Neutrophil (primary cell): ENCODE results near the gene PDCD1.

Source experiments
- H3K27ac ChIP-seq: fragments of 200-600 bp; sonication (generic); 2 replicates; pipeline ENCODE4 v1.5.1; 2016; ENCODE audit warnings: mild to moderate bottlenecking, moderate library complexity
- H3K27me3 ChIP-seq: fragments of 200-600 bp; sonication (generic); 2 replicates; pipeline ENCODE4 v1.6.0; 2016; ENCODE audit warnings: mild to moderate bottlenecking
- H3K36me3 ChIP-seq: fragments of 200-600 bp; sonication (generic); 2 replicates; pipeline ENCODE4 v1.5.1; 2017
- H3K4me1 ChIP-seq, 2 experiments: fragments of 200-600 bp in 1 of 2; sonication (generic) in 1 of 2; 1 replicate in 1 of 2; 2 replicates in 1 of 2; pipeline versions ENCODE4 v1.5.1 to v1.6.1; 2013 to 2016; ENCODE audit warnings: low read depth in 1 of 2, low read length in 1 of 2, mild to moderate bottlenecking in 1 of 2, moderate library complexity in 1 of 2; ENCODE audit not compliant: control insufficient read depth in 1 of 2, insufficient read depth in 1 of 2
- H3K4me3 ChIP-seq, 2 experiments: fragments of 200-600 bp in 1 of 2; sonication (generic) in 1 of 2; 1 replicate in 1 of 2; 2 replicates in 1 of 2; pipeline ENCODE4 v1.5.1; 2013 to 2016; ENCODE audit warnings: low read depth in 1 of 2, low read length in 1 of 2, mild to moderate bottlenecking in 1 of 2, moderate library complexity in 1 of 2
- H3K9me3 ChIP-seq: fragments of 200-600 bp; sonication (generic); 2 replicates; pipeline ENCODE4 v1.5.1; 2016
- TF ChIP-seq, protein P1 (sequence below): fragments of 200-600 bp; sonication (generic); IDR thresholded peaks from 2 replicates; pipeline ENCODE4 v1.5.1; 2016; ENCODE audit warnings: antibody characterized with exemption

The PDCD1 gene

GRCh38 chr2:241874277-241874925, 15.7 kb upstream of the PDCD1 start:
- TF ChIP-seq, protein P1, sequence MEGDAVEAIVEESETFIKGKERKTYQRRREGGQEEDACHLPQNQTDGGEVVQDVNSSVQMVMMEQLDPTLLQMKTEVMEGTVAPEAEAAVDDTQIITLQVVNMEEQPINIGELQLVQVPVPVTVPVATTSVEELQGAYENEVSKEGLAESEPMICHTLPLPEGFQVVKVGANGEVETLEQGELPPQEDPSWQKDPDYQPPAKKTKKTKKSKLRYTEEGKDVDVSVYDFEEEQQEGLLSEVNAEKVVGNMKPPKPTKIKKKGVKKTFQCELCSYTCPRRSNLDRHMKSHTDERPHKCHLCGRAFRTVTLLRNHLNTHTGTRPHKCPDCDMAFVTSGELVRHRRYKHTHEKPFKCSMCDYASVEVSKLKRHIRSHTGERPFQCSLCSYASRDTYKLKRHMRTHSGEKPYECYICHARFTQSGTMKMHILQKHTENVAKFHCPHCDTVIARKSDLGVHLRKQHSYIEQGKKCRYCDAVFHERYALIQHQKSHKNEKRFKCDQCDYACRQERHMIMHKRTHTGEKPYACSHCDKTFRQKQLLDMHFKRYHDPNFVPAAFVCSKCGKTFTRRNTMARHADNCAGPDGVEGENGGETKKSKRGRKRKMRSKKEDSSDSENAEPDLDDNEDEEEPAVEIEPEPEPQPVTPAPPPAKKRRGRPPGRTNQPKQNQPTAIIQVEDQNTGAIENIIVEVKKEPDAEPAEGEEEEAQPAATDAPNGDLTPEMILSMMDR, result no peak
- H3K27ac ChIP-seq, result no peak overlapping the region
- no peaks in the 10 kb centered on the region for H3K9me3 ChIP-seq
- H3K4me3 ChIP-seq, result no peak overlapping the region
- no peaks in the 10 kb centered on the region for H3K36me3 ChIP-seq
- H3K27me3 ChIP-seq, result peaks cover 14% of the 10 kb centered on the region
- no peaks in the 10 kb centered on the region for H3K4me1 ChIP-seq

- Histone ChIP-seq H3K36me3 (no peaks in the 10 kb centered on the region), H3K9me3 (no peaks in the 10 kb centered on the region), H3K4me3 (no peak overlapping the region), H3K27ac (no peak overlapping the region), H3K27me3 (peaks cover 17% of the 10 kb centered on the region), H3K4me1 (no peaks in the 10 kb centered on the region)
- TF ChIP-seq, protein P1, result no peak
Measured at GRCh38 chr2:241873803-241874110, 15.1 kb upstream of the PDCD1 start.

DNA sequence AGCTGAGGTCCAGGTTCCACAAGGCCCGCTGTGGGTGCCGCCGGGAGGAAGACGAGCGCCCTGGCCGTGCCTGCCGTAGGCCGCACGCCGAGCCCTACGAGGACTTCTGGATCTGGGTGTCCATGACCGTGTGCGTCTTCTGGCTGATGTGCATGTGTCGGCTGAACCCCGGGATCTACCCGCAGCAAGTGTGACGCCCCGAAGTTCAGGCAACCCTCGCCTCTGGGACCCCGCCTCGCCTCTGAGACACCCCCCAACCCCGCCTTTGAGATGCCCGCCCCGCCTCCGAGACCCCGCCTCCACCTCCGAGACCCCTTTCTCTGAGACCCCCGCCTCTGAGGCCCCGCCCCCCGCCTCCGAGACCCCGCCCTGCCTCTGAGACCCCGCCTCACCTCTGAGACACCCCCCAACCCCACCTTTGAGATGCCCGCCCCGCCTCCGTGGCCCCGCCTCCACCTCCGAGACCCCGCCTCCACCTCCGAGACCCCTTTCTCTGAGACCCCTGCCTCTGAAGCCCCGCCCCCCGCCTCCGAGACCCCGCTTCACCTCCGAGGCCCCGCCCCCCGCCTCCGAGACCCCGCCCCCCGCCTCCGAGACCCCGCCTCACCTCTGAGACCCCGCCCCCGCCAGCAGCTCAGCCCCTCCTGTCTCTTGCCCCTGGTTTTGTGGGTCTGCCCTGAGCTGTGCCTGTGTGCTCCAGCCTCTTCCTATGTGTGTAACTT, 14.5 kb upstream of the PDCD1 start:
- no peaks in the 10 kb centered on the region for H3K9me3 ChIP-seq
- no peak overlapping the region for H3K27ac ChIP-seq
- H3K4me1 ChIP-seq, result no peaks in the 10 kb centered on the region
- peaks cover 22% of the 10 kb centered on the region for H3K27me3 ChIP-seq
- H3K36me3 ChIP-seq, result no peaks in the 10 kb centered on the region
- no peak overlapping the region for H3K4me3 ChIP-seq
- TF ChIP-seq, protein P1, result no peak

GRCh38 chr2:241872313-241872642, 13.6 kb upstream of the PDCD1 start:
- no peak overlapping the region for H3K4me3 ChIP-seq
- no peaks in the 10 kb centered on the region for H3K4me1 ChIP-seq
- peaks cover 32% of the 10 kb centered on the region for H3K27me3 ChIP-seq
- no peaks in the 10 kb centered on the region for H3K9me3 ChIP-seq
- no peak overlapping the region for H3K27ac ChIP-seq
- no peaks in the 10 kb centered on the region for H3K36me3 ChIP-seq
- TF ChIP-seq, protein P1, result no peak

DNA sequence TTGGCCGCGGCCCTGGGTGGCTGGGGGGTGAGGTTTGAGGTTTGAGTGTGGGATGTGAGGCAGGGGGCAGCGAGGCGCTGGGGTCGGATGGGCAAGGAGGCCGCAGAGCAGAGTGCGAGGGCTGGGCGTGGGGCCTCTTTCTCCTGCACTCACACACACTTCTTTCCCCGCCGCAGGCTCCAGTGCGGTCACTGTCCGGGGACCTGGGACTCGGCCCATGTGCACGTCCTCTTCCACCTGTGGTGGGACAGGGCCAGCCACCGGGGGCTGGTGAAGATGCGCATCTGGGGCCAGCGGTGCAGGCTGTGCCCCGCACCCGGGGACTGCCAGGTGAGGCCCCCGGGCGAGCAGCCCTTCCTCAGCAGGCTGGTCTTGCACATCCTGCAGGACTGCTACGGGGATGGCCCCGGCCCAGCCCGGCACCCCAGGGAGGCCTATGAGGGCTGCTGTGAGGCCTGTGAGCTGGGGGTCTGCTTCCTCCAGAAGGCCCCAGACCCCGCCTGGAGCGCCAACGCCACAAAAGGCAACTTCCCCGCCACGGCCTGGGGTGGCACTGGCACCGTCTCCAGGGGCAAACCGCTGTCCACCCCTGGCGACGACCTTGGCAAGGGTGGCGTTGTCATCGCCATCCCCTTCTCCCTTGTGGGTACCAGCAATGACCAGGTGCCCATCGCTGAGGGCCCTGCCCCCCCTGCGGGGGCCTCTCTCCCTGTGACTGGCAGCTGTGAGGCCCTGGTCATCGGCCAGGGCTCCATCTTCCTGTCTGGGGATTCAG, 13.0 kb upstream of the PDCD1 start:
- H3K27me3 ChIP-seq, result peaks cover 37% of the 10 kb centered on the region
- no peak overlapping the region for H3K4me3 ChIP-seq
- no peaks in the 10 kb centered on the region for H3K9me3 ChIP-seq
- no peak overlapping the region for H3K27ac ChIP-seq
- H3K36me3 ChIP-seq, result no peaks in the 10 kb centered on the region
- H3K4me1 ChIP-seq, result no peaks in the 10 kb centered on the region
- TF ChIP-seq, protein P1, result no peak
